ENCODE data around the gene ITGB6. TPM values are rescaled to one million over a fixed set of nuclear protein-coding genes. Genes with fewer than 3 reads are reported as not detected.

Gene ITGB6
- total and polyA plus RNA-seq, 3 donors from 2014 or later = 0.12 to 0.79 (median 0.18) TPM

- H3K4me3 ChIP-seq = no peak overlapping the region
- no peaks in the 10 kb centered on the region for H3K9me3 ChIP-seq
- TF ChIP-seq POLR2A (IDR thresholded peaks at IDR 0.05) = no peak
- TF ChIP-seq CTCF (IDR thresholded peaks at IDR 0.05) = no peak
- DNase-seq = no peak
- intact Hi-C loops (cut with DNase I; ENCODE audit: low total_unique reads) = no loop called here
- no peak overlapping the region for H3K27ac ChIP-seq
- H3K4me1 ChIP-seq = no peaks in the 10 kb centered on the region
- H3K36me3 ChIP-seq (ENCODE audit: low read depth, missing control alignments) = no peaks in the 10 kb centered on the region
- whole genome bisulfite sequencing, 2 donors = 93 to 96% methylated on average over 1 of the region's 1 CpG
- no peaks in the 10 kb centered on the region for H3K27me3 ChIP-seq
Observed at GRCh38 chr2:160139991-160140390, 60.1 kb downstream of the ITGB6 start.

GRCh38 chr2:160139350-160139749 lies 60.7 kb downstream of the ITGB6 start:
- no peaks in the 10 kb centered on the region for H3K9me3 ChIP-seq
- no peak overlapping the region for H3K4me3 ChIP-seq
- H3K27ac ChIP-seq = no peak overlapping the region
- TF ChIP-seq CTCF (IDR thresholded peaks at IDR 0.05) (no peak), POLR2A (IDR thresholded peaks at IDR 0.05) (no peak)
- H3K27me3 ChIP-seq = no peaks in the 10 kb centered on the region
- H3K4me1 ChIP-seq = no peaks in the 10 kb centered on the region
- intact Hi-C loops (cut with DNase I; ENCODE audit: low total_unique reads) = no loop called here
- no peak for DNase-seq
- H3K36me3 ChIP-seq (ENCODE audit: low read depth, missing control alignments) = no peaks in the 10 kb centered on the region

GRCh38 chr2:160138406-160138805 lies 61.7 kb downstream of the ITGB6 start:
- Histone ChIP-seq H3K27me3 (no peaks in the 10 kb centered on the region), H3K27ac (no peak overlapping the region), H3K4me1 (no peaks in the 10 kb centered on the region), H3K9me3 (no peaks in the 10 kb centered on the region), H3K36me3 (ENCODE audit: low read depth, missing control alignments) (no peaks in the 10 kb centered on the region), H3K4me3 (no peak overlapping the region)
- 93 to 94% methylated on average over 1 of the region's 1 CpG for WGBS, 2 donors
- intact Hi-C loops (cut with DNase I; ENCODE audit: low total_unique reads) = no loop called here
- TF ChIP-seq CTCF (IDR thresholded peaks at IDR 0.05) (no peak), POLR2A (IDR thresholded peaks at IDR 0.05) (no peak)
- no peak for DNase-seq

- no peak for DNase-seq
- Histone ChIP-seq H3K27me3 (no peaks in the 10 kb centered on the region), H3K9me3 (no peaks in the 10 kb centered on the region), H3K27ac (no peak overlapping the region), H3K36me3 (ENCODE audit: low read depth, missing control alignments) (no peaks in the 10 kb centered on the region), H3K4me1 (no peaks in the 10 kb centered on the region), H3K4me3 (no peak overlapping the region)
- intact Hi-C loops (cut with DNase I; ENCODE audit: low total_unique reads) = no loop called here
- WGBS, 2 donors = 91% methylated on average over 5 to 8 of the region's 8 CpGs
- TF ChIP-seq POLR2A (IDR thresholded peaks at IDR 0.05) (no peak), CTCF (IDR thresholded peaks at IDR 0.05) (no peak)
Observed at GRCh38 chr2:160137464-160137863, 62.6 kb downstream of the ITGB6 start.

- TF ChIP-seq CTCF (IDR thresholded peaks at IDR 0.05) (no peak), POLR2A (IDR thresholded peaks at IDR 0.05) (no peak)
- WGBS, 2 donors = 93% methylated on average over 3 of the region's 3 CpGs
Observed at GRCh38 chr2:160132761-160133160, 67.3 kb downstream of the ITGB6 start.

More at GRCh38 chr2:160132761-160133160, 67.3 kb downstream of the ITGB6 start:
- Histone ChIP-seq H3K4me1 (no peaks in the 10 kb centered on the region), H3K27me3 (no peaks in the 10 kb centered on the region), H3K9me3 (no peaks in the 10 kb centered on the region), H3K4me3 (no peak overlapping the region), H3K36me3 (ENCODE audit: low read depth, missing control alignments) (no peaks in the 10 kb centered on the region), H3K27ac (no peak overlapping the region)
- intact Hi-C loops (cut with DNase I; ENCODE audit: low total_unique reads) = no loop called here
- no peak for DNase-seq

All from testis (tissue), 3 donors.